SK-N-SH (cell line): ENCODE measurements around the gene THBS1.

ENCODE experiments used
- MAX ChIP-seq: IDR thresholded peaks from 2 replicates; pipeline ENCODE4 v1.4.0; 2012; ENCODE audit warnings: low read depth
- REST ChIP-seq: IDR thresholded peaks from 2 replicates; pipeline ENCODE4 v1.6.1; 2012; ENCODE audit warnings: mild to moderate bottlenecking, low read depth, low read length, moderate library complexity

DNA sequence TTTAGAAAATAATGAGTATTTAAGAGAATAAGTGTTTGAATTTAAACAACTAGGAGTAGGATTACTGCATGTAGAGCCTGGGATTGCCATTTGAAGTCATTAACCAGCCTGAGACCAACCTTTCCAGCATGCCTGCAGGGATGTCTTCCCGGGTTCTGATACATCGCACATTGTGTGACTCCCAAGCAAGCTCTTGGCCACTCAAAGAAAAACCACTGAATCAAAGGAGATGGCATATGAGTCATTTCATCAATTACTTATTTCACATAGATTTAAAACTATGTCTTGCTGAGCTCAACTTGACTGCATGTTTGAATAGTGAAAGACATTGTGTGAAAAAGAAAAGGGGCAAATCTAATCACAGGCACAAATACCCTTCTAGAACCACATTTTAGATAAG is 15.0 kb upstream of the THBS1 start:
- TF ChIP-seq REST: no peak
- no peak for TF ChIP-seq MAX
